ENCODE measurements around the gene SUGCT. TPM values are rescaled to one million over a fixed set of nuclear protein-coding genes. Genes with fewer than 3 reads are reported as not detected.
A peak's percentile ranks its signal among the peaks of the same experiment; 100 is the strongest.

The SUGCT gene
- total RNA-seq, 2 donors from 2014 or later: 0.74 to 1.3 TPM

DNA sequence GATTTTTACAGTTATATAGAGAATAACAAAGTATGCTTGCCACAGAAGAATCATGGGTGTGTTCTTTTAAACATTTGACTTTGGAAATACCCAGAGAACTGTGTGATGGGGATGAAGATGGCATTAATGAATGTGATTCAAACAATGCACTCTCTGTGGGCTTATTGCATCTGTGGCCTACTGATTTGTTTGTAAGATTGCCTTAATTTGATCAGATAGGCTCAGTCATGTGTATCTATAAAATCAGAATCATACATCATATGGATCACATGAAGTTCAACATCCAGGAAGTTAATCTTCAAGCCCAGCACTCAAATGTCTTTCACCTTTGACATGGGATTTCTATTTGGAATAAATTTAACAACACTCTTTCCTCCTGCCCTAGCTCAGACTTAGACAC, 410.9 kb downstream of the SUGCT start:
- ATAC-seq (no peak), DNase-seq (ENCODE audit: low spot score) (no peak)
- H3K4me1 Mint-ChIP-seq (ENCODE audit: low read depth in 2 of 2): no peaks in the 10 kb centered on the region
- H3K9me3 Mint-ChIP-seq: peaks cover 5% of the 10 kb centered on the region
- no peaks in the 10 kb centered on the region for H3K27me3 Mint-ChIP-seq
- no peak overlapping the region for H3K27ac Mint-ChIP-seq
- H3K4me3 Mint-ChIP-seq: no peak overlapping the region
- H3K36me3 Mint-ChIP-seq: no peaks in the 10 kb centered on the region

DNA sequence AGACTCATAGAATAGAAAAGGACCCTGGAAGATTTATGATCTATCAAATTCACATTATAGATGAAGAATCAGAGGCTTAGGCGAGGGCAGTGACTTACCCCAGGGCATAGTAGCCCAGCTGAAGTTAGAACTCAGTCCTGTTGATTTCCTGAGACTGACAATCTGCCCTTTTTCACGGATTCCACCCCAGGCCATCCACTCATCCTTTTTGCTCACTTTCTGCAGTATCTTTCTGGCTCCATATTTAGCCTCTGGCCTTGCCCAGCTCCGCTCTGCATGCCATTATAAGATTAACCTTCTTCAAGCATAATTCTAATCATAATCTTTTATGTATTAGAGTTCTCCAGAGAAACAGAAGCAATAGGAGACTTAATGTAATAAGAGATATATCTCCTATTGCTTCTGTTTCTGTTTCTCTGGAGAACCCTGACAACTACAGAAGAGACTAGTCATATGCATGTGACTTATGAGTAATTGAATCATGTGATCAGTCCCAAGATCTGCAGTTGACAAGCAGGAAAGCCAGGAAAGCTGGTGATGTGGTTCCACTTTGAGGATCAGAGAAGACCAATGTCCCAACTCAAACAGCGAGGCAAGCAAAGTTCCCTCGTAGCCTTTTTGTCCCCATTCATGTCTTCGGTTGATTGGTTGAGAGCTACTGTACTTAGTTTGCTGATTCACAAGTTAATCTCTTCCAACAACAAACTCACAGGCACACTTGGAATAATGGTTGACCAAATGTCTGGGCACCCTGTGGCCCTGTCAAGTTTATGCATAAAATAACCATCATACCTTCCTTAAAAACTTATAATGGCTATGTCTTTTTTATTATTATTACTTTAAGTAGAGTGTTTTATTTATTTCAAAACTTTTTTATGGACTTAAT, 412.1 kb downstream of the SUGCT start:
- no peaks in the 10 kb centered on the region for H3K27me3 Mint-ChIP-seq

DNA sequence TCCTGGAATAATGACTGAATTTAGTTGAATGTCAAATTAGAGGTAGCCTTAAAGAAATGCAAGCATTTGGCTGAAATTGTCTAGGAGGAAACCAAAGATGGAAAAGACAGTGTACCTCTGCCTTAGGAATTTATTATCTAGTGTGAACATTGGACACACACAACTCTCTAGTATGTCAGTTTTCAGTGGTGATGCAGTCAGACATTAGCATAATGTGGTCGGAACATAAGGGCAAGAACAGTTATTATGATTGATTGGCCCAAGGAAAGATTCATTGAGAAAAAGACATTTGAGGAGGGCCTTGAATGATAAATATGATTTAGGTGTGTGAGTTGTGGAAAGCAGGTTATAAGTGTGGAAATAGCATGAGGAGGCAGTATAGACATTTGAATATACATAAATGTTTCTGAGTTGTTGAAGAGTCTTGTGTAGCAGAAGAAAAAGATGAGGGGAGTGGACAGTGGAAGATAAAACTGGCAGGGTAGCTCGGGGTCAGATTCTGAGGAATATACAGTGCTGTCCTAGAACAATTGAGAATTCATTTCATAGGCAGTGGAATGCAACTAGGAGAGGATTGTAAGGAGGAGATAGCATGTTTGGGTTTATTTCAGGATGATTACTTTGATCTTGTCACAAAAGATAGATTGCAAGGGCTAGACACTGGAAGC, 414.7 kb downstream of the SUGCT start:
- H3K27me3 Mint-ChIP-seq: no peaks in the 10 kb centered on the region
- no peak for ATAC-seq
- peaks cover 0 to 5% of the 10 kb centered on the region in 2 donors for H3K4me1 Mint-ChIP-seq (ENCODE audit: low read depth in 2 of 2)
- peaks cover 3% of the 10 kb centered on the region for H3K9me3 Mint-ChIP-seq
- H3K27ac Mint-ChIP-seq: no peak overlapping the region
- H3K4me3 Mint-ChIP-seq: no peak overlapping the region
- no peak for DNase-seq (ENCODE audit: low spot score)
- no peaks in the 10 kb centered on the region for H3K36me3 Mint-ChIP-seq

More for the DNA sequence above, 412.1 kb downstream of the SUGCT start:
- Mint-ChIP-seq H3K4me3 (no peak overlapping the region), H3K27ac (no peak overlapping the region), H3K36me3 (no peaks in the 10 kb centered on the region), H3K4me1 (ENCODE audit: low read depth in 2 of 2) (peaks cover 0 to 4% of the 10 kb centered on the region in 2 donors), H3K9me3 (peaks cover 3% of the 10 kb centered on the region)
- DNase-seq (ENCODE audit: low spot score): no peak
- no peak for ATAC-seq

DNA sequence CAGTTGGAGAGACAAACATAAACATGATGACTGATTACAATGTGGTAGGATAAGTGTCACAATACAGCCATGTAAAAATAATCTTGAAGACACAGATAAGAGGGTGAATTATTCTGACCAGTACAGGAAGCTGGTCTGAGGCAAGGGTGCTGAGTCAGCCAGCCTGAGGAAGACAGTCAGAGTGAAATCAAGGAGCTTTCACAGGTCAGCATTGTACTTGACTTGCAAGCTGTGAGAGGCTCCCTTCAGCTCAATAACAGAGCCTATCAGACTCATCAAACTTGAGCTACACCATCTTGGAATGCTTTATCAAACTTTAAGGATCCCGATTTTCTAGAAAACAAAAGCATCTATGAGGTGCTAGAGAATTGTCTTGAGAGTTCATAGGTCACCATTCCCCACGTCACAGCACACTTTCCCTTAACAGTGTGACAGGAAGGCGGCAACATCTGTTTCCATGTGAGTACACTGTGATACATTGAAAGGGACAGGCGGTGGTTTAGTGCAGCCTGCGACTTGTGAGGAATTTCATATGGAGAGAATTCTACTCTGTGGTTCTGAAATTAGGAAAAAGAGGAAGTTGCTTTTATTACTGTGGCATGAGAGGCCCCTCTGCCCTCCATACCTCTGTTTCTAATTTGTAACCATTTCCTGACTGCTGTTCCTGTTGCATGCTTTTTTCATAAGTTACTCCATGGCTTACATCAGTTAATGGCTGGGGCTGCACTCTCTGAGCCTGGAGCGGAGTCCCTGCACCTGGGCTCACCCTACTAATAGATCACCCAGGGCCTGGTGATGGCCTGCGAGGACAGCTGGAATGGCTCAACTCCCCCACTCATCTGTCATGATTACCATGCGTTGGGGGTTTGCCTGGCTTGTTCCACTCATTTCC, 417.1 kb downstream of the SUGCT start:
- H3K36me3 Mint-ChIP-seq: no peaks in the 10 kb centered on the region

DNA sequence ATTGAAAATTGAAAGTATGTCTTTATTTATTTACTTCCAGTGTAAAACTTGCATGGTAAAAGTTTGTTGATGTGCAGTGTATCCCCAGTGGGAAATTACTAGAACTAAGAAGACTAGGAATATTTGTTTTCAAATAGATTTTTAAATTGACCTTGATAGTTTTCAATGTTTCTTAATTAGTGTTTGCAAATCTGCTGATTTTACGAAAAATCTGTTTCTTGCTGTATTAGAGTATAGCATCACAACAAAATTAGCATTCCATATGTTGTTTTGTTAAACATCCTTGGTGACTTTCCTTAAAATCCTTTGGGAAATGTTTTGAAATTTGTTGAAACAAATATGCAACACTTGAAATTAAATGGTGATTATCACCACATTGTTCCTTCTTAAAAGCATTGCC, 425.9 kb downstream of the SUGCT start:
- ATAC-seq (no peak), DNase-seq (ENCODE audit: low spot score) (no peak)
- no peaks in the 10 kb centered on the region for H3K4me1 Mint-ChIP-seq (ENCODE audit: low read depth in 2 of 2)
- no peaks in the 10 kb centered on the region for H3K27me3 Mint-ChIP-seq
- no peak overlapping the region for H3K27ac Mint-ChIP-seq
- H3K36me3 Mint-ChIP-seq: no peaks in the 10 kb centered on the region
- no peak overlapping the region for H3K4me3 Mint-ChIP-seq
- peaks cover 9% of the 10 kb centered on the region for H3K9me3 Mint-ChIP-seq

More for the DNA sequence above, 417.1 kb downstream of the SUGCT start:
- Mint-ChIP-seq H3K27ac (no peak overlapping the region), H3K4me1 (ENCODE audit: low read depth in 2 of 2) (peaks cover 0 to 5% of the 10 kb centered on the region in 2 donors), H3K27me3 (no peaks in the 10 kb centered on the region), H3K9me3 (peaks cover 3% of the 10 kb centered on the region), H3K4me3 (no peak overlapping the region)
- DNase-seq (ENCODE audit: low spot score) (no peak), ATAC-seq (peak; percentile 80 to 84)

DNA sequence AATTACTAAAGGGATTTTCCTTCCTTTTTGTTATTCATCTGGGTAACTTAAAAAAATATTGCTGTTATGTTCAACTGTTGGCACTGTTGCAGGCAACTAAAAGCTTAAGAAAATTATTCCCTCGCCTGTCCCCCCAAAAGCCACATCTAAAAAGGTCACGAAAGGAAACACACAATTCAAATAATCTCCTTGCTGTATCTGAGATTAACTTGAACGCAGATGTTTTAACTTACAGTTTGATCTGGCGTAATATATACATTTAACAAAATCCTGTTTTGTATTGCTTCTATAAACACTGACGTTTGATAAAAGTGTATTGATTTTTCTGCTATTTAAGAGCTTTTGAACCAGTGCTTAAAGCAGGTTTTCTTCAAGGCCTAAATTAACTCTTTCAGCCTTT, 432.1 kb downstream of the SUGCT start:
- no peak overlapping the region for H3K4me3 Mint-ChIP-seq
- H3K27me3 Mint-ChIP-seq: no peaks in the 10 kb centered on the region
- H3K9me3 Mint-ChIP-seq: peaks cover 5% of the 10 kb centered on the region
- H3K36me3 Mint-ChIP-seq: no peaks in the 10 kb centered on the region
- ATAC-seq (no peak), DNase-seq (ENCODE audit: low spot score) (no peak)
- H3K27ac Mint-ChIP-seq: no peak overlapping the region
- no peaks in the 10 kb centered on the region for H3K4me1 Mint-ChIP-seq (ENCODE audit: low read depth in 2 of 2)

DNA sequence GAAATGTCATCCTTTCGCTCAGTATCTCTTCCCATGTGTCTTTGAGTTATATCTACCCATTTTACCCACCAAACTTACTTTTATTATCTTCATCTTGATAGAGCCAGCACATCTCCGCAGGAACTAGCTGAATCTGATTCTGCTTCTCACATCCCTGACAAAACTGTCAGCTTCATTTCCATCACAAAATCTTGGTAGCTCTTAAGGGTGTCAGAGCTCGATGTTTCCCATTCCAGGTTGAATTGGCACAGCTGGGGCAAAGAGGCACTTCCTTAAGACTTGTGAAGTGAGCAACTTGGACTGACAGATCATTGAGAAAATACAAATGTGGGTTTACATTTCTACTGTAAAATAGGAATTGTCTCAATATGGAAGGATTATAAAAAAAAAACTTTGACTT, 434.5 kb downstream of the SUGCT start:
- DNase-seq (ENCODE audit: low spot score): no peak
- Mint-ChIP-seq H3K27me3 (no peaks in the 10 kb centered on the region), H3K4me1 (ENCODE audit: low read depth in 2 of 2) (no peaks in the 10 kb centered on the region), H3K36me3 (no peaks in the 10 kb centered on the region), H3K4me3 (no peak overlapping the region), H3K27ac (no peak overlapping the region), H3K9me3 (no peaks in the 10 kb centered on the region)
- no peak for ATAC-seq

DNA sequence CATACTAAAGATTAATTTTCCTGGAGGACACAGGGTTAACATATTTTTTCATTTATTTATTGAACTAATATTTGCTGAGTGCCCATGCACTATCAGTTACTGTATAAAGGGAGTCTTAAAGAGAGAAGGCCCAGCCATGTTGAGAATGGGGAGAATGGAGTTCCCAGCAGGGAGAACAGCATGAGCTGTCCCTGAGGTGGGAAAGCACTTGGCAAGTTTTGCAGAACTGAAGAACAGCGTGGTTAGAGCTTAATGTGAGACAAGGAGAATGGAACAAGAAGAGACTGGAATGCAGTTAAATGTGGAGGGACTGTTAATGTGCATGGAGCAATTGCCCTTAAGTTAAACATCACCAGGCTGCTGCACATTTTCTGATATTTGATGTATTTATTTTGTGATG, 435.4 kb downstream of the SUGCT start:
- no peak overlapping the region for H3K27ac Mint-ChIP-seq
- H3K4me1 Mint-ChIP-seq (ENCODE audit: low read depth in 2 of 2): no peaks in the 10 kb centered on the region
- DNase-seq (ENCODE audit: low spot score): no peak
- ATAC-seq: no peak
- H3K36me3 Mint-ChIP-seq: no peaks in the 10 kb centered on the region
- H3K27me3 Mint-ChIP-seq: no peaks in the 10 kb centered on the region
- no peaks in the 10 kb centered on the region for H3K9me3 Mint-ChIP-seq
- no peak overlapping the region for H3K4me3 Mint-ChIP-seq

DNA sequence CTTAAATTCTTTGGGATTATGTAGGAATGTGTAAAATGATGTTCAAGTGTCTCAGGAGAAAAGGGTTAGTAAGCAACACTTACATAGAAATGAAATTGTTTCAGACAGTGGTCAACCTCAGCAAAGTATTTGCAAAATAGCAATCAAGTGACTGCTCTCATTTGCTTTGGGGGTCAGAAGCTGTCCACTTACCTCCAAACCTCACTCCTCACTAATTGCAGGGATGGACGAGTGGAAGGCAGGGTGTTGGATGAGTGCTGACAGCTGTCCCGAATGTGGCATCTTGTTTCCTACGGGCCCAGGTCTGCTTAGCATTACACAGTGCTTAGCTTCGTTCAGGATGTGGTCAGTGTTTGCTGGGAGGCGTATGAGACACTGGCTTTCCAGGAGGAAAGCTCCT, 437.0 kb downstream of the SUGCT start:
- Mint-ChIP-seq H3K27ac (no peak overlapping the region), H3K4me1 (ENCODE audit: low read depth in 2 of 2) (no peaks in the 10 kb centered on the region), H3K4me3 (no peak overlapping the region), H3K36me3 (no peaks in the 10 kb centered on the region), H3K9me3 (no peaks in the 10 kb centered on the region), H3K27me3 (no peaks in the 10 kb centered on the region)
- DNase-seq (ENCODE audit: low spot score) (no peak), ATAC-seq (no peak)

DNA sequence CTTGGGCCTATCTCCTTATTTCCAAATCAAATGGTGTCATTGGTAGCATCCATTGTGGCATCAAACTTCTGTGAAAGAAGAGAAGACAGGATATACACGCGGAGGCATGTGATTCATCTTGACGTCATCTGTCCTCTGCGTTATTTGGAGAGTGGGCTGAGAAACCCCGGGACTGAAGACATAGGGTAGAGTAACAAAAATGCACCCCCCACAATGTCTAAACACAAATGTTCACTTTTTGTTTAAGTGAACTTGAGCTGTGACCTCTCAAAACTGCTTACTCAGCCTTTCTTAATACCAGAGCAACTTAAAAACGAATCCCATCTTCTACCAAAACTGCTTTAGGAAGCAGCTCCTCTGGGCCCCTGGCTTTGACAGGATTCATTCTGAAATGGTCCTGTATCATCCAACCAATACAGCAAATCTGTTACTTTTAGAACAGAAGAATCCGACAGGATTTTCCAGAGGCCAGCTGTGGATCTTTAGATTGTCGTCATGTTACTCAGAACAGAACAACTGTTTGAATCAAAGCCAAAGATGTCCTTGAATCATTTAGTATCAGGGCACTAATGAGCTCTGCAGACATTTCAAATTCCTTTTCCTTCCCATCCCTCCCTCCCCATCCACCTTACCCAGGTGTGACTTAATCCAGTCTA, 438.1 kb downstream of the SUGCT start:
- no peak for ATAC-seq
- Mint-ChIP-seq H3K4me3 (no peak overlapping the region), H3K27me3 (no peaks in the 10 kb centered on the region), H3K36me3 (no peaks in the 10 kb centered on the region), H3K4me1 (ENCODE audit: low read depth in 2 of 2) (no peaks in the 10 kb centered on the region), H3K27ac (no peak overlapping the region), H3K9me3 (no peaks in the 10 kb centered on the region)
- no peak for DNase-seq (ENCODE audit: low spot score)

DNA sequence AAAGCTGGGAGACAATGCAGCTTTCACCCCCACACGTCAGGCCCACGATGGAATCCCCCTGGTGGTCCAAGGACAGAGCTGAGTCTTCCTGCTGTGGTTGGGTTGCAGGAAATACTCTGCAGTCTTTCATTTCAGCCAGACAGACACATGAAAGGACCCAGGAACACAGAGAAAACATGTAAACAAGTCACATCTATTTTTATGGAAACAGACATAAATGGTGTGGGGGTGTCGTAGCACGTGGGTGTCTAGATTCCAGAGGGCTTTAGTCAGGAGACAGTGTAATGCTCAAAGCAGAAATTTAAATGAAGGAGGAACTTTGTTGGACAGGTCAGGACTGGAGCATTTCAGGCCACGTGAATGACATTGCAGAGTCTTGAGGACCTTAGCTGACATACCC, 444.6 kb downstream of the SUGCT start:
- Mint-ChIP-seq H3K27me3 (no peaks in the 10 kb centered on the region), H3K9me3 (no peaks in the 10 kb centered on the region), H3K4me3 (no peak overlapping the region), H3K27ac (no peak overlapping the region), H3K36me3 (no peaks in the 10 kb centered on the region), H3K4me1 (ENCODE audit: low read depth in 2 of 2) (no peaks in the 10 kb centered on the region)
- no peak for ATAC-seq
- no peak for DNase-seq (ENCODE audit: low spot score)

DNA sequence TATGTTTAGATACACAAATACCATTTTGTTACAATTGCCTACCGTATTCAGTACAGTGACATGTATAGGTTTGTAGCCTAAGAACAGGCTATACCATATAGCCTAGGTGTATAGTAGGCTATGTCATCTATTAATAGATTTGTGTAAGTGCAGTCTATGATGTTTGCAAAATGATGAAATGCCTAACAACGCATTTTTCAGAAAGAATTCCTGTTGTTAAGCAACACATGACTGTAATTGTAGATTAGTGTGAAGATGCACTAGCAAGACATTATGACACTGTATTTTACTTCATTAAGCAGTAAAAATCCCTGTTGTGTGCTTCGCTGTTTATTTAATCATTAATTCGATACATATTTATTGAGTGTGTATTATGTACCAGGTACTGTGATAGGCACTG, 446.0 kb downstream of the SUGCT start:
- Mint-ChIP-seq H3K36me3 (no peaks in the 10 kb centered on the region), H3K27me3 (no peaks in the 10 kb centered on the region), H3K4me3 (no peak overlapping the region), H3K27ac (no peak overlapping the region), H3K4me1 (ENCODE audit: low read depth in 2 of 2) (no peaks in the 10 kb centered on the region), H3K9me3 (no peaks in the 10 kb centered on the region)
- no peak for ATAC-seq
- DNase-seq (ENCODE audit: low spot score): no peak

DNA sequence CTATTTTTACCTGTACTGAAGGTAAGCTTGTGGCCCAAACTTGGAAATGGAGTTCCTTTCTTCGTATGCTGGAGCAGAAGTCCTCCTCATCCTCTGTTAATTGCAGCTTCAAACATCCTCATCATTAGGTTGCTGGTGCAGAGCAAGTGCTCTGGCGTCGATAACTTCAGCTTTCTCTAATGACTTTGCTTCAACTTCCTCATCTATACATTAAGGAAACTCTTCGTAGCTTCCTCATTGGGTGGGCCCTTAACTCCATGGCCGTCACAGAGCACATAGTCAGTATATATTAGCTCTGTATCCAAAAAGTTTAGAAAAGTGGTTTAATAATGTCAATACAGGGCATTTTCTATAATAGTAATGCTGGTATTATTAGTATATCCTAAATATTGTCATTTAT, 447.7 kb downstream of the SUGCT start:
- no peak for DNase-seq (ENCODE audit: low spot score)
- Mint-ChIP-seq H3K4me1 (ENCODE audit: low read depth in 2 of 2) (no peaks in the 10 kb centered on the region), H3K27me3 (no peaks in the 10 kb centered on the region), H3K4me3 (no peak overlapping the region), H3K9me3 (no peaks in the 10 kb centered on the region), H3K36me3 (no peaks in the 10 kb centered on the region), H3K27ac (no peak overlapping the region)
- ATAC-seq: no peak

All from natural killer cell treated with Interleukin-12 subunit alpha and Interleukin-12 subunit beta and Interleukin-15 and Interleukin-18, amount 100 ng/mL, for 72 hours (primary cell).